DOHH2 (cell line): ENCODE measurements around the gene SPRED3.
A peak's percentile ranks its signal among the peaks of the same experiment; 100 is the strongest.

ENCODE experiments used
- H3F3A ChIP-seq: fragments of 200-600 bp; sonication (generic), shearing (Covaris generic); 2 replicates; pipeline ENCODE4 v1.6.0; 2016; ENCODE audit warnings: antibody characterized with exemption, mild to moderate bottlenecking; ENCODE audit not compliant: control insufficient read depth, insufficient read depth
- H3K27ac ChIP-seq: fragments of 200-600 bp; sonication (generic); 2 replicates; pipeline ENCODE4 v1.5.1; 2014; ENCODE audit warnings: low read depth, mild to moderate bottlenecking, low read length, moderate library complexity
- H3K27me3 ChIP-seq: fragments of 200-600 bp; sonication (generic); 2 replicates; pipeline ENCODE4 v1.6.1; 2014; ENCODE audit warnings: mild to moderate bottlenecking, low read length, mixed read lengths; ENCODE audit not compliant: control insufficient read depth
- H3K36me3 ChIP-seq: fragments of 200-600 bp; sonication (generic); 2 replicates; pipeline ENCODE4 v1.6.1; 2014; ENCODE audit warnings: mild to moderate bottlenecking, low read length, moderate library complexity, mixed read lengths; ENCODE audit not compliant: control insufficient read depth
- H3K4me1 ChIP-seq: fragments of 200-600 bp; sonication (generic); 2 replicates; pipeline ENCODE4 v1.6.1; 2014; ENCODE audit warnings: mild to moderate bottlenecking, low read length, mixed read lengths; ENCODE audit not compliant: control insufficient read depth
- H3K4me2 ChIP-seq: fragments of 200-600 bp; sonication (generic); 2 replicates; pipeline ENCODE4 v1.6.0; 2014; ENCODE audit warnings: mild to moderate bottlenecking, low read length, moderate library complexity
- H3K4me3 ChIP-seq: fragments of 200-600 bp; sonication (generic); 2 replicates; pipeline ENCODE4 v1.5.1; 2014; ENCODE audit warnings: mild to moderate bottlenecking, low read length, mixed read lengths
- H3K79me2 ChIP-seq: fragments of 200-600 bp; sonication (generic); 2 replicates; pipeline ENCODE4 v1.6.1; 2014; ENCODE audit warnings: mild to moderate bottlenecking, low read length, mixed read lengths; ENCODE audit not compliant: control insufficient read depth
- H3K9me2 ChIP-seq: fragments of 200-600 bp; sonication (generic); replicated peaks from 2 replicates; pipeline ENCODE4 v1.6.1; 2014; ENCODE audit warnings: mild to moderate bottlenecking, low read length, mixed read lengths; ENCODE audit not compliant: control insufficient read depth
- H3K9me3 ChIP-seq: fragments of 200-600 bp; sonication (generic); 2 replicates; pipeline ENCODE4 v1.6.1; 2014; ENCODE audit warnings: antibody characterized with exemption, low read length, mixed read lengths; ENCODE audit not compliant: control insufficient read depth, insufficient read depth
- H4K20me1 ChIP-seq: fragments of 200-600 bp; sonication (generic); 2 replicates; pipeline ENCODE4 v1.6.0; 2014; ENCODE audit warnings: low read depth, mild to moderate bottlenecking, antibody characterized with exemption, low read length, moderate library complexity; ENCODE audit not compliant: control insufficient read depth, insufficient read depth
- EZH2phosphoT487 ChIP-seq: fragments of 200-600 bp; sonication (generic); IDR thresholded peaks from 2 replicates; pipeline ENCODE4 v1.6.1; 2017; ENCODE audit warnings: borderline replicate concordance, mild to moderate bottlenecking, antibody characterized with exemption, low read length, moderate library complexity, mixed read lengths
- TF ChIP-seq, protein P1 (sequence below): fragments of 200-600 bp; sonication (generic); IDR thresholded peaks from one replicate; pipeline ENCODE4 v1.5.1; 2014; ENCODE audit warnings: antibody characterized with exemption, mild to moderate bottlenecking, low read depth, low read length; ENCODE audit not compliant: poor library complexity, severe bottlenecking

The SPRED3 gene

DNA sequence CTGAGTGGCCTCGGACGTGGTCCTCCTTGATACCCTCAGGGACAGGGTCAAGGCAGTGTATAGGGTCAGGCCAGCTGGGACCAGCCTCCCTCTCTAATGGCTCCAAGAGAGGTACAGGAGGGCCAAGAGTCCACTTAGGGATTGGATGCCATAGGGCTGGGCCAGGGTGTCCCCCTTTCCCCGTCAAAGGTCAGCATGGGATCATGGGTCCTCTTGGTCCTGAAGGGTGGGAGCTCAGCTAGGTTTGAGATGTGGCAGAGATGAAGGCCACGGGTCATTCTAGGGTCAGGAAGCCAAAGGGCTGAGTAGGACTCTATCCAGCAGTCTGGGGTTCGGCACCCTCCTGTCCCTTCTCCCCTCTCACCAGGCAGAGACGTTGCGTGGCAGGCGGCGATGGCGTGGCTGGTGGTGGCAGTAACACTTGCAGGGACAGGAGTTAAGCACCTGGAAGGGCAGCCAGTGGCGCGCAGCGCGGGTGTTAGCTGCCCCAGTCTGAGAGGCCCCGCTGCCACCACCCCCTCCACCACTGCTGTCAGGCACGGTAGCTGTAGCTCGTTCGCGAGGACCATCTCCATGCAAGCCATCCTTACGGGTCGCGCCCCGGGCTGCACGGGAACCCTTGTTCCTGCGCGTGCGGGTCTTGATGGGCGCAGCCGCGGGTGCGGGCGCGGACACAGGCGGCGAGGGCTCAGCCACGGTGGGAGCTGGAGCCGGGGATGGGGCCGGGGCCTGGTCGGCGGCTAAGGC lies 3.3 kb upstream of the SPRED3 start:
- H3F3A ChIP-seq, result no peaks in the 10 kb centered on the region; the same call in 1 of the 2 replicates
- H3K9me3 ChIP-seq, result no peaks in the 10 kb centered on the region
- no peak overlapping the region for H3K27ac ChIP-seq
- no peak for TF ChIP-seq EZH2phosphoT487
- TF ChIP-seq, protein P1, sequence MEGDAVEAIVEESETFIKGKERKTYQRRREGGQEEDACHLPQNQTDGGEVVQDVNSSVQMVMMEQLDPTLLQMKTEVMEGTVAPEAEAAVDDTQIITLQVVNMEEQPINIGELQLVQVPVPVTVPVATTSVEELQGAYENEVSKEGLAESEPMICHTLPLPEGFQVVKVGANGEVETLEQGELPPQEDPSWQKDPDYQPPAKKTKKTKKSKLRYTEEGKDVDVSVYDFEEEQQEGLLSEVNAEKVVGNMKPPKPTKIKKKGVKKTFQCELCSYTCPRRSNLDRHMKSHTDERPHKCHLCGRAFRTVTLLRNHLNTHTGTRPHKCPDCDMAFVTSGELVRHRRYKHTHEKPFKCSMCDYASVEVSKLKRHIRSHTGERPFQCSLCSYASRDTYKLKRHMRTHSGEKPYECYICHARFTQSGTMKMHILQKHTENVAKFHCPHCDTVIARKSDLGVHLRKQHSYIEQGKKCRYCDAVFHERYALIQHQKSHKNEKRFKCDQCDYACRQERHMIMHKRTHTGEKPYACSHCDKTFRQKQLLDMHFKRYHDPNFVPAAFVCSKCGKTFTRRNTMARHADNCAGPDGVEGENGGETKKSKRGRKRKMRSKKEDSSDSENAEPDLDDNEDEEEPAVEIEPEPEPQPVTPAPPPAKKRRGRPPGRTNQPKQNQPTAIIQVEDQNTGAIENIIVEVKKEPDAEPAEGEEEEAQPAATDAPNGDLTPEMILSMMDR, result no peak
- no peak overlapping the region for H3K4me2 ChIP-seq
- H3K27me3 ChIP-seq, result peaks cover 25% of the 10 kb centered on the region
- no peaks in the 10 kb centered on the region for H3K79me2 ChIP-seq
- no peak overlapping the region for H3K4me3 ChIP-seq
- H3K9me2 ChIP-seq, result no peaks in the 10 kb centered on the region
- peaks cover 25% of the 10 kb centered on the region for H3K4me1 ChIP-seq
- H4K20me1 ChIP-seq, result 0 out of 2 replicates have a peak, but pooled peaks cover 4% of the 10 kb centered on the region
- H3K36me3 ChIP-seq, result peaks cover 29% of the 10 kb centered on the region

DNA sequence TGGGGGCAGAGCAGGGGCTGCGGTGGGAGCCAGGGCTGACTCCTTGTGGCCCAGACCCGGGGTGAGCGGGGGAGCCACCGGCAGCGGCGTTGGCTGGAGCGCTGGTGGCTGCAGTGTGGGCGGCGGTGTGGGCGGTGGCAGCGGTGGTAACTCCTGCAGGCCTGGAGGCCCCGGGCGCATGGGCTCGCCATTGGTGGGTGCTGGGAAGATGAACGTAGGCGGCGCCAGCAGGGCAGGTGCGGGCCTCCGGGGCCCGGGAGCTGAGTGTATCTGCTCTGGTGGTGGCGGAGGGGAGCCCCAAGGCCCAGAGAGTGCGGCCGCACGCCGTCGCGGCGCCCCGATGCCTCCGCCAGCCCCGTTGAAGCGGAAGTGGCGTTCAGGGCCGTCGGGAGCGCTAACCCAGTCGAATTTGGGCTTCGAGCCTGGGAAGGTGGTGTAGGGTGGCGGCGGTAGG lies 2.7 kb upstream of the SPRED3 start:
- Histone ChIP-seq H4K20me1 (0 out of 2 replicates have a peak, but pooled peaks cover 4% of the 10 kb centered on the region), H3K4me1 (peaks cover 25% of the 10 kb centered on the region), H3K27me3 (peaks cover 31% of the 10 kb centered on the region), H3K36me3 (peaks cover 24% of the 10 kb centered on the region), H3K27ac (no peak overlapping the region), H3K79me2 (no peaks in the 10 kb centered on the region), H3K4me2 (no peak overlapping the region), H3F3A (no peaks in the 10 kb centered on the region; the same call in 1 of the 2 replicates), H3K9me3 (no peaks in the 10 kb centered on the region), H3K9me2 (no peaks in the 10 kb centered on the region), H3K4me3 (no peak overlapping the region)
- TF ChIP-seq EZH2phosphoT487, result no peak

DNA sequence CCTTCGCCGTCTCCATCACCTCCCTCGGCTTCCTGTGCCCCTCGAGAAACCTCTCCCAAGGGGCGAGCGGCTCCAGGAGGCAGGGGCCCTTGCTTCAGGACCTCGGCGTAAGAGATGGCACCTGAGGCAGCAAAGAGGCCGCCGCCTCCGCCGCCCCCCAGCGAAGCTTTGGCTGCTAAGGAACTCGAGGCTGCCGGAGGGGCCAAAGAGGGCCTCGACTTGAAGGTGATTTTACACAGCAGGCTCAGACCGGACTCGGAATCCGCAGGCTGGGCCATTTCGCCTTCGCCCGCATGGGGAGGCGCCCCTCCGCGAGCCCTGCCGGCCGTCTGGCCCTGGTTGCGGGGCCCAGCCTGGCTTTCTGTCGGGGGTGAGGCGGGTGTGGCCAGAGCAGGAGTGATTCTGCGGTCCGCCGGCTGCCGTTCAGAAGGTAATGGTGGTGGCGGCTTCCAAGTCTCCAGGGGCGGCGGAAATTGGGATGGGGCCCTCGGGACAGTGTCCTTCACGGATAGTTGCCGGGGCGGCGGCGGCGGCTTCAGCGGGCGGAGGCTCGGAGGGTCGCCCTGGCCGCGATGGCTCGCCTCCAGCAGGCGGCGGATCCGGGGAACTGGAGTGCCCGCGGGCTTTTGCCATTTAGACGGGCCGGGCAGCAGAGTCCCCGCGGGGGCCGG lies 2.1 kb upstream of the SPRED3 start:
- Histone ChIP-seq H4K20me1 (0 out of 2 replicates have a peak, but pooled peaks cover 4% of the 10 kb centered on the region), H3K36me3 (peaks cover 18% of the 10 kb centered on the region), H3K27ac (no peak overlapping the region), H3K4me3 (no peak overlapping the region), H3K9me2 (no peaks in the 10 kb centered on the region), H3K4me1 (peaks cover 25% of the 10 kb centered on the region), H3K79me2 (no peaks in the 10 kb centered on the region), H3K27me3 (peaks cover 37% of the 10 kb centered on the region), H3F3A (no peaks in the 10 kb centered on the region; the same call in 1 of the 2 replicates), H3K9me3 (no peaks in the 10 kb centered on the region), H3K4me2 (peak overlapping the region; percentile 95)
- TF ChIP-seq, protein P1, result no peak
- no peak for TF ChIP-seq EZH2phosphoT487
